Measurements from ENCODE around the gene LSAMP. TPM values are rescaled to one million over a fixed set of nuclear protein-coding genes. Genes with fewer than 3 reads are reported as not detected.

Gene LSAMP
- total RNA-seq, 4 donors from 2014 or later = 1.2 to 3.0 (median 1.8) TPM

DNA sequence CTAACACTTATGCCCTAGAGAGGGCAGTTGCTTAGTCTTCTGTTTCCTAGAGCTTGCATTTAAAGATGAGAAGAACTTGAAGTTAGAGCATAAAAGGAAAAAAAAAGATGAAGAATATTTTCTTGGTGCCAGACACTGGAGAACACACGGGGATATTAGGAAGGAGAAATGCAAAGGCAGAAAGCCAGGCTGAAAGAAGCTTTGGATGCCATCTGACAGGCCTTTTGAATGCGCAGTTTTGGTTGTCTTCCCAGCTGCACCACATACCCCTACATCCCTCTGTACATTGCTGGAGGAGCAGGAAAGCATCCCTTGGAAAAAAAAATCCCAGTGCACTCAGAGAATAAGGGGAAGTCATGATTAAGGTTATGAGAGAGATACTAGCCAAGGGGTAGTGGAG is 443.1 kb downstream of the LSAMP start:
- Histone ChIP-seq H3K27me3 (no peaks in the 10 kb centered on the region), H3K36me3 (no peaks in the 10 kb centered on the region), H3K4me1 (peaks cover 0 to 9% (median 3%) of the 10 kb centered on the region in 4 donors), H3K4me3 (no peak overlapping the region), H3K27ac (replicated peaks in 1 of 4) (no peak overlapping the region), H3K9me3 (no peaks in the 10 kb centered on the region)
- WGBS = 71% methylated on average over 2 of the region's 2 CpGs
- intact Hi-C loops (cut with DNase I) = no loop called here
- no peak for DNase-seq (ENCODE audit: extremely low spot score)
- TF ChIP-seq POLR2A (IDR thresholded peaks at IDR 0.05; ENCODE audit: low read depth) = no peak
- no peak for TF ChIP-seq EP300 (IDR thresholded peaks at IDR 0.05)
- TF ChIP-seq, protein P1, sequence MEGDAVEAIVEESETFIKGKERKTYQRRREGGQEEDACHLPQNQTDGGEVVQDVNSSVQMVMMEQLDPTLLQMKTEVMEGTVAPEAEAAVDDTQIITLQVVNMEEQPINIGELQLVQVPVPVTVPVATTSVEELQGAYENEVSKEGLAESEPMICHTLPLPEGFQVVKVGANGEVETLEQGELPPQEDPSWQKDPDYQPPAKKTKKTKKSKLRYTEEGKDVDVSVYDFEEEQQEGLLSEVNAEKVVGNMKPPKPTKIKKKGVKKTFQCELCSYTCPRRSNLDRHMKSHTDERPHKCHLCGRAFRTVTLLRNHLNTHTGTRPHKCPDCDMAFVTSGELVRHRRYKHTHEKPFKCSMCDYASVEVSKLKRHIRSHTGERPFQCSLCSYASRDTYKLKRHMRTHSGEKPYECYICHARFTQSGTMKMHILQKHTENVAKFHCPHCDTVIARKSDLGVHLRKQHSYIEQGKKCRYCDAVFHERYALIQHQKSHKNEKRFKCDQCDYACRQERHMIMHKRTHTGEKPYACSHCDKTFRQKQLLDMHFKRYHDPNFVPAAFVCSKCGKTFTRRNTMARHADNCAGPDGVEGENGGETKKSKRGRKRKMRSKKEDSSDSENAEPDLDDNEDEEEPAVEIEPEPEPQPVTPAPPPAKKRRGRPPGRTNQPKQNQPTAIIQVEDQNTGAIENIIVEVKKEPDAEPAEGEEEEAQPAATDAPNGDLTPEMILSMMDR (IDR thresholded peaks at IDR 0.05) = no peak
- TF ChIP-seq POLR2AphosphoS5 (IDR thresholded peaks at IDR 0.05) = no peak

DNA sequence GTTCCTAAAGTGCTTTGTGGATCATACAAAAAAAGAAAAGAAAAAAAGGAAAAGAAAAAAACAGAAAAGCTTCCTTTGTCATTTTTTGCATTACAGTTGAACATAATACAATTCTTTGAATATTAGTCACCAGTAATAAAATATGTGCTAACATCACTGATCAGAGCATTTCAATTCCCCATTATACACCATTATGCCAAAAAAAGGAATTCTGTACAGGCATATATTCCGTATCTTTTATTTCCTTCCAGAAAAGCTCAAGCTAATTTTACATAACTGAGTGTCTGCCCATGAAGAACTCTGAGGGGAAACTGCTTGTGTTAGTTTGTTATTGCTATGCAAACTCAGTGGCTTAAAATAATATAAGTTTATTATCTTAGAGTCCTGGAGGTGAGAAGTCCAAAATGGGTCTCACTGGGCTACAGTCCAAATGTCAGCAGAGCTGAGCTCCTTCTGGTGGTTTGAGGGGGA is 444.1 kb downstream of the LSAMP start:
- no peaks in the 10 kb centered on the region for H3K9me3 ChIP-seq
- H3K27me3 ChIP-seq = no peaks in the 10 kb centered on the region
- no peak overlapping the region for H3K4me3 ChIP-seq
- WGBS = 57% methylated on average over 1 of the region's 1 CpG
- peaks cover 0 to 9% (median 3%) of the 10 kb centered on the region in 4 donors for H3K4me1 ChIP-seq
- H3K27ac ChIP-seq (replicated peaks in 1 of 4) = no peak overlapping the region
- DNase-seq (ENCODE audit: extremely low spot score) = no peak
- TF ChIP-seq POLR2A (IDR thresholded peaks at IDR 0.05; ENCODE audit: low read depth) (no peak), EP300 (IDR thresholded peaks at IDR 0.05) (no peak), POLR2AphosphoS5 (IDR thresholded peaks at IDR 0.05) (no peak)
- TF ChIP-seq, protein P1 (IDR thresholded peaks at IDR 0.05) = no peak
- intact Hi-C loops (cut with DNase I) = no loop called here
- H3K36me3 ChIP-seq = no peaks in the 10 kb centered on the region

DNA sequence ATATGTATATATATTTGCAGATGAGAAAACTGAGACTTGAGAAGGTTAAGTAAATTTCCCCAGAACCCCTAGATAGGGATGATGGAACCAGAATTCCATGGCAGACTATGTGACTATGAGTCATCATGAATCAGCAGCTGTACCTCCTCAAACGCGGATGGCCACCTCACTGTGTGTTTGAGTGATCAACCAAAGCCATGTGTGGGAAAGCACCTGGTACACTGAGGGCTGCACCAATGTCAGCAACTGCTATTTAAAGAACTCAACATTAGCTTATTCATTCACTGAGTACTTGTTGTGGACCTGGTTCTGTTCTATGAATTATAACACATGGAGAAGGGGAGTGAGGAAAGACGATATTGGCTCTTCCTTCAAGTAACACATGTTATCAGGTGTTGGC is 445.0 kb downstream of the LSAMP start:
- Histone ChIP-seq H3K36me3 (no peaks in the 10 kb centered on the region), H3K9me3 (no peaks in the 10 kb centered on the region), H3K27ac (replicated peaks in 1 of 4) (no peak overlapping the region), H3K4me1 (peaks cover 0 to 9% (median 3%) of the 10 kb centered on the region in 4 donors), H3K4me3 (no peak overlapping the region), H3K27me3 (no peaks in the 10 kb centered on the region)
- WGBS = 50% methylated on average over 3 of the region's 3 CpGs
- intact Hi-C loops (cut with DNase I) = no loop called here
- TF ChIP-seq, protein P1 (IDR thresholded peaks at IDR 0.05) = no peak
- no peak for TF ChIP-seq POLR2AphosphoS5 (IDR thresholded peaks at IDR 0.05)
- no peak for TF ChIP-seq POLR2A (IDR thresholded peaks at IDR 0.05; ENCODE audit: low read depth)
- TF ChIP-seq EP300 (IDR thresholded peaks at IDR 0.05) = no peak
- DNase-seq (ENCODE audit: extremely low spot score) = no peak

DNA sequence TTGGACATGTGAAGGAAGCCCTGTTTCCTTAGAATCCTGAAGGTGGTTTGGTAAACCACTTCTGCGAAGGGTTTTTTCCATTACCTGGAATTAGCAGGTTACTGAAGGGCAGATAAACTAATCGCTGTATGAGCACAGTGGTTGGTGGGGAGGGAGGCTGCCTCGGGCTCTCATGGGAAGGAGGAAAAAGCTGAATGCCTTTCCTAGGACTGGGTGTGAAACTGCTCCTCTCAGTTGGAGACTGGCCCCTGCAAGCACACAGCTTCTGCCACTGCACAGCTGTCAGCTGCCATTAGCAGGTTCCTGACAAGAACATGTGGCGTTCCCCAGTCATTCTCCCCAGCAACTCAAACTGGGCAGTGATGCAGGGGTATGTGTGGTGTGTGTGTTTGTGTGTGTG is 445.7 kb downstream of the LSAMP start:
- Histone ChIP-seq H3K36me3 (no peaks in the 10 kb centered on the region), H3K4me3 (no peak overlapping the region), H3K4me1 (peaks cover 0 to 9% (median 3%) of the 10 kb centered on the region in 4 donors), H3K9me3 (no peaks in the 10 kb centered on the region), H3K27ac (replicated peaks in 1 of 4) (no peak overlapping the region), H3K27me3 (no peaks in the 10 kb centered on the region)
- WGBS = 60% methylated on average over 4 of the region's 4 CpGs
- DNase-seq (ENCODE audit: extremely low spot score) = no peak
- TF ChIP-seq EP300 (IDR thresholded peaks at IDR 0.05) (no peak), POLR2A (IDR thresholded peaks at IDR 0.05; ENCODE audit: low read depth) (no peak), POLR2AphosphoS5 (IDR thresholded peaks at IDR 0.05) (no peak)
- TF ChIP-seq, protein P1 (IDR thresholded peaks at IDR 0.05) = no peak
- intact Hi-C loops (cut with DNase I) = no loop called here

DNA sequence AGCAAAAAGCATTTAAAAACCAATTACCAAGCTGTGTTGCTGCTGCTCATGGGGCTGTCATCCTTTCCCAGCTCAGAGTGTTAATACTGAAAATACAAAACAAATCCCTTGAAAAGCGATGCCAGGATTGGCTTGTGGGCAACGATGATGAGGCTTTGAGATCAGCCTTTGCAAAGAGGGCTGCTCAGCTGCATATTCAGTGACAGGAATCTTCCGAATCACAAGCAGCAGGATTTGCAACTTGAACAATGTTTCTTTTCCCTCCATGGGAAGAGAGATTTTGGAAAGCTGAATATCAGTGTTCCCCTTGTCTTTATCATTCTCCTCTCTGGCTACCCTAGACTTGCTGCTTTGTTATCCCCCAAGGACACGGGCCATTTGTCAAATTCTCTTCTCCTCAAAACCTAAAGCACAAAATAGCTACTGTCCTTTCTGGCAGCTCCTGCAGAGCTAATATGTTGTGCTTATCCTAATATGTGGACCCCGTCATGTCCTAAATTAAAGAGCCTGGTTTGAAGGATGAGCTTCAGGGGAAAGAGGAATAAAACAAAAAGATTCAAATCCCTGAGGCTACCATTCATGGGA is 446.2 kb downstream of the LSAMP start:
- Histone ChIP-seq H3K27me3 (no peaks in the 10 kb centered on the region), H3K4me1 (peaks cover 0 to 9% (median 3%) of the 10 kb centered on the region in 4 donors), H3K27ac (replicated peaks in 1 of 4) (no peak overlapping the region), H3K4me3 (no peak overlapping the region), H3K9me3 (no peaks in the 10 kb centered on the region), H3K36me3 (no peaks in the 10 kb centered on the region)
- DNase-seq (ENCODE audit: extremely low spot score) = no peak
- intact Hi-C loops (cut with DNase I) = no loop called here
- TF ChIP-seq, protein P1 (IDR thresholded peaks at IDR 0.05) = no peak
- TF ChIP-seq POLR2A (IDR thresholded peaks at IDR 0.05; ENCODE audit: low read depth) (no peak), EP300 (IDR thresholded peaks at IDR 0.05) (no peak), POLR2AphosphoS5 (IDR thresholded peaks at IDR 0.05) (no peak)
- WGBS = 51% methylated on average over 5 of the region's 5 CpGs

All from esophagus muscularis mucosa (tissue), 4 donors.